CD4-positive, alpha-beta T cell treated with Interleukin-10 for 1 hour (primary cell): ENCODE measurements around the gene MYO16.
"Not testable (repeated sequence)": the region's sequence is repeated elsewhere in the genome, so short reads cannot be mapped to it uniquely, and the experiment has no call there.

Source experiments
- DNase-seq: peaks from one replicate; pipeline ENCODE4 v3.0.0-alpha.2; 2020

Gene MYO16

GRCh38 chr13:108747843-108748242, 118.4 kb downstream of the MYO16 start:
- no peak for DNase-seq

- no peak for DNase-seq
Observed at GRCh38 chr13:108752276-108752675, 122.9 kb downstream of the MYO16 start.

DNA sequence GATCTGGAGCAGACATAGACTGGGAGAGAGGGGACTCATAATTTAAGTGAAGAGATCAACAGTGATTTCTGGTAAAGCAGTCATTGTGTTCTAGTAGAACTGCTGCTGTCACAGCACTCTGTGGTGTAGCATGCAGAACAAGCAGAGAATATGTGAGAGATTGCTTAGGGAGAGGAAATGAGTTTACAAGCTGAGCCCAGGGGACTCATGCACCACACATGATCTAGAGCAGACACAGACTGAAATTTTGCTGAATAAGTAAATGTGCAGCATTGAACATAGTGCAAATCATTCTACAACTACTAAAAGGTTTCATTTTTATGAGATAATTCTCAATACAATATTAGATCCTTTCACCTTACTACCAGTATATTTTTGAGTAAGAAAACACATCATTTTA, 125.7 kb downstream of the MYO16 start:
- DNase-seq, result no peak

GRCh38 chr13:108760129-108760528, 130.7 kb downstream of the MYO16 start:
- DNase-seq, result no peak

DNA sequence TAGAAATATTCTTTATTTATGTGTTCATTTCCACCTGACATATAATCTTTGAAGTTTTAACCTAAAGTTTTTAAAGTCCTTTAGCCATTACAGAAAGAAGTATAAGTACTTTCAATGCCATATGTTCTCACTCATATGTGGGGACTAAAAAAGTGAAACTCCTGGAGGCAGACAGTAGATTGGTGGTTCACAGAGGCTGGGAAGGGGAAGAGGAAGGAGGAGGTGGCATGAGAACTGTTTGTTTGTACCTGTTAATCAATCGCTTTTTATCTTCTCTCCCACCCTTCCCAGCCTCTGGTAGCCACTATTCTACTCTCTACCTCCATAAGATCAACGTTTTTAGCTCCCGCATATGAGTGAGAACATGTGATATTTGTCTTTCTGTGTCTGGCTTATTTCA, 131.1 kb downstream of the MYO16 start:
- no peak for DNase-seq

GRCh38 chr13:108768035-108768434, 138.6 kb downstream of the MYO16 start:
- no peak for DNase-seq

- no peak for DNase-seq
Observed at GRCh38 chr13:108769213-108770070, 140.0 kb downstream of the MYO16 start.

DNA sequence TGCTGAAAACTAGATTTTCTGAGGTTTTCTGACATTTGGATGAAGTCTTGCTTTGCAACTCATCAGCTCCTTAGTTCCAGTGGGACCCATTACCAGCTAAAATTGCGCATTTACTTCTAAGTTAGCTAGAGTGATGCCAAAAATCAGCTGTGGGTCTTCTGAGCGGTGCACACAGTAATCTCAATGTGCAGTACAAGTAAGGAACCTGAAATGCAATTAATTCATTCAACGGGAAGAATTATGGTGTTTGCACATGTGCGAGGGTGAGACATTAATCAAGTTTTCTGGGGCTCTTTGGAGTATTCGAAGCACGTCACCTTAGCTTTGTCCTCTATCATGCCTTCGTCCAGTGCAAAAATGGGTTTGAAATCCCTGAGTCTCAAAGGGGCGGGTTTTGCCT, 146.2 kb downstream of the MYO16 start:
- DNase-seq, result no peak

GRCh38 chr13:108776650-108777049, 147.2 kb downstream of the MYO16 start:
- no peak for DNase-seq

GRCh38 chr13:108777421-108778420, 148.3 kb downstream of the MYO16 start:
- no peak for DNase-seq

GRCh38 chr13:108779308-108779707, 149.9 kb downstream of the MYO16 start:
- no peak for DNase-seq

GRCh38 chr13:108780706-108781105, 151.3 kb downstream of the MYO16 start:
- DNase-seq, result no peak

- no peak for DNase-seq
Observed at GRCh38 chr13:108781312-108781711, 151.9 kb downstream of the MYO16 start.

DNA sequence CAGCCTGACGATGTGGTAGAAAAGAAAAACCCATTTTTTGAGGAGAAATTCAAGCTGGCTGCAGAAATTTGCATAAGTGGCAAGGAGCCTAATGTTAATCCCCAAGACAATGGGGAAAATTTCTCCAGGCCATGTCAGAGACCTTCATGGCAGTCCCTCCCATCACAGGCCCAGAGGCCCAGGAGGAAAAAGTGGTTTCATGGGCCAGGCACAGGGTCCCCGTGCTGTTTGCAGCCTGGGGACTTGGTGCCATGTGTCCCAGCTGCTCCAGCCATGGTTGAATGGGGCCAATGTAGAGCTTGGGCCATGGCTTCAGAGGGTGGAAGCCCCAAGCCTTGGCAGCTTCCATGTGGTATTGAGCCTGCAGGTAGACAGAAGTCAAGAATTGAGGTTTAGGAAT, 153.1 kb downstream of the MYO16 start:
- DNase-seq, result not testable (repeated sequence)

DNA sequence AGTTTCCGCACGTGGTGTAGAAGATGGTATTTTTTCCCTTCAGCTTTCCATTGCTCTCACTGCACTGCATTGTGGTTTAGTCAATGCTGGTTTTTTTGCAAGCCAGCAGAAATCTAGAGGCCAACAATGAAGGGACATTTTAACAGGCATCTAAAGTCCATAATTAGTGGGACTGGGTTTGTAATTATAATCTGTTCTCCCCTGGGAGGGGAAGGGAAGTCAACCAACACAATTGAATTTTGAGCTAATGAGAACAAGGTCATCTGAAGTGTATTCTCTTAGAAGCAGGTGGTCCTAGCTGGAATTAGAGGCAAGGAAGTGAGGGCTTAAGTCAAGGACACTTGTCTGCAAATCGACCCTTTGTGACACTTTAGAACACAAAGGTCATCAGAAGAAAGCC, 156.4 kb downstream of the MYO16 start:
- DNase-seq, result no peak

GRCh38 chr13:108786456-108787200, 157.2 kb downstream of the MYO16 start:
- no peak for DNase-seq

DNA sequence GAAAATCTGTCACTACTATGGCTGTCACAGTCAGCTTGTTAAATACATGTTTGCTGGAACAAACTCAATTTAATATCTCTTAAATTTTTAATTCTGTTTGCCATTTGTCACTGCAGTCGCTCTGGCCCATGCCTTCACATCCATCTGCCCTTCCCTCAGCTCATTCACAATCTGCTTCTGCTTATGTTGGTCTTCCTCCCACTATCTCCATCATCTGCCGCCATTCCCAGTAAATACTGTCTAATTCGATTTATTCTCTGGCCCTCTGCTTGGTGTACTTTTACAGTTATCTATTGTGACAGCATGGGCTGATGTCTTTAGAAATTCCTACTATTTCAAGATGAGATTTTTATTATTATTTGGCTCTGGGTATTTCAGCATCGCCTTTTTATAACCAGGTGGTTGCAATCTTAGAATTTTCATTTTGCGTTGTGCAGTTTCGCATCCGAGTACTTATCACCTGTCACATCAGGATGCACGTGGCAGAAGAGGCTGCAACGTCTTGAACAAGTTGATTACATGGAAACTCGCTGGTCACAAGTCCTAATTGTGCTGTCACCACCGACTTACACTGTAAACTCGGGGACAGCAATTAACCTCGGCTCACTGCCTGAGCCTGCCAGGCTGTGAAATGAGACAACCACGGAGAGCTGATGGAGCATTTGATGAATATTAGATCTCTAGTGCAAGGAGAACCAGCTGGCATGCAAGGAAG, 158.4 kb downstream of the MYO16 start:
- no peak for DNase-seq

DNA sequence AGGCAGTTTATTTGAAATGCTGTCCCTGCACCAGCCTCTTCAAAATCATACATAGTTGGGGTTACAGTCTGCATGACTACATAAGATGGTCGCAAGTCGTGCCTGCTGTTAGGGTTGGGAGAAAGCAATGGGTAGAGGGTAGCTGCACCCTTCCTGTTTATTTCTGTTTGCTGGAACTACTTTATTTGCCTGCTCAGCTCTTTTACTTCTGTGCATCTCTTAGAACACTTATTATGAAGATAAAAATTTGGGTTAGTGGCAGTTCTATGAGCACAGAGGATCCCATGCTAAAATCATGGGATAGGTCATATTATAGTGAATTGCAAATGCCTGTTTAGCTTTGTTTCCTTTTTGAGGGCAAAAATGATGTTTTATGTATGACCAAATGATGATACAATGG, 160.1 kb downstream of the MYO16 start:
- no peak for DNase-seq

- DNase-seq, result no peak
Observed at GRCh38 chr13:108795841-108796240, 166.4 kb downstream of the MYO16 start.

- DNase-seq, result no peak
Observed at GRCh38 chr13:108797354-108797753, 167.9 kb downstream of the MYO16 start.

- DNase-seq, result no peak
Observed at GRCh38 chr13:108807841-108808240, 178.4 kb downstream of the MYO16 start.

GRCh38 chr13:108812165-108812564, 182.8 kb downstream of the MYO16 start:
- no peak for DNase-seq
